ACHN (cell line): ENCODE data around the gene SUSD6.

ENCODE experiments used
- DNase-seq: peaks from one replicate; pipeline ENCODE4 v3.0.0-alpha.2; 2015
- in situ Hi-C: cut with HindIII; loops from 2 replicates; pipeline ENCODE4 v1.10.0; 2017; ENCODE audit warnings: low sequenced_read_pairs, low pct_ligation_motif_present, low pct_unique_long_range_greater_than_20kb

The SUSD6 gene

DNA sequence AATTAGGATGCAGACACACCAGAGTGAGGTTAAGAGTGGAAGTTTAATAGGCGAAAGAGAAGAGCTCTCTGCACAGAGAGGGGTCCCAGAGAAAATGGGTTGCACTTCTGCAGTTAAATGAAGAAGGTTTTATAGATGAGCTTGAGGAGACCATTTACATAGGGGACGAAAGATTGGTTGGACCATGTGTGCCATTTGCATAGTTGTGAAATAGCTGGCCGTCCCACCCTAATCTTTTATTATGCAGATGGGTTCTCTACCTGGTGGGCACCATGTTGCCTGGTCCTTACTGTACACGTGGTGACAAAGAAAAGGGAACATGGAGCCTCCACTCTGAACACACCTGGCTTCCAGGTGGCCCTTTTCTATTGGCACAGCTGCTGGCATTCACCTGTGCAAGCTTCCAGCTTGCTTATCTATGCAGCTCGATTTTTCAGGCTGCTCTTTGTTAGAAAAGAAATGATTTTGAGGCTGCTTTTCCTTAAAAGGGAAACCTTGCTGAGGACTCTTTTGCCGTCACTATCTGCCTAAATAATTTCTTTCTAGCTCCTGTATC lies 88.4 kb downstream of the SUSD6 start:
- DNase-seq, result no peak
- in situ Hi-C loops, result no loop called here

- no peak for DNase-seq
- in situ Hi-C loops, result no loop called here
Measured at GRCh38 chr14:69700575-69700974, 89.2 kb downstream of the SUSD6 start.

- in situ Hi-C loops, result no loop called here
- no peak for DNase-seq
Measured at GRCh38 chr14:69701291-69701690, 89.9 kb downstream of the SUSD6 start.

DNA sequence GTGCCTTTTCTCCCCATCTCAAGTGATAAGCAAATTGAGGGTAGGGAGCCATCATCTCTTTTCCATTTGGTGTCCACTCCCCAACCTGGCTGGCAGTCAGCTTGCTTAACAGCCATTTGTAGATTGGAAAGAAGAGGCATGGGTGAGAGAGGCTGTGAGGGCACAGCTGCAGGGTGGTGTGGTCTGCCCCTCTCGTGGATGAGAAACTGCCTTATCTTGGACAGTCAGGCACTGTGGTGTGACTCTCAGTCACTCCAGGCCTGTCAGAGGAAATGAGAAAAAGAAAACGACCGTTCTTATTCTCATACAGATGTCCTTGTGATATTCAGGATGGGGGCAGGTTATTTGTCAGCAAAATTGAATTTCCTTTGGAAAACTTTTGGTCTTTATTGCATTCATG lies 90.5 kb downstream of the SUSD6 start:
- in situ Hi-C loops, result no loop called here
- no peak for DNase-seq

DNA sequence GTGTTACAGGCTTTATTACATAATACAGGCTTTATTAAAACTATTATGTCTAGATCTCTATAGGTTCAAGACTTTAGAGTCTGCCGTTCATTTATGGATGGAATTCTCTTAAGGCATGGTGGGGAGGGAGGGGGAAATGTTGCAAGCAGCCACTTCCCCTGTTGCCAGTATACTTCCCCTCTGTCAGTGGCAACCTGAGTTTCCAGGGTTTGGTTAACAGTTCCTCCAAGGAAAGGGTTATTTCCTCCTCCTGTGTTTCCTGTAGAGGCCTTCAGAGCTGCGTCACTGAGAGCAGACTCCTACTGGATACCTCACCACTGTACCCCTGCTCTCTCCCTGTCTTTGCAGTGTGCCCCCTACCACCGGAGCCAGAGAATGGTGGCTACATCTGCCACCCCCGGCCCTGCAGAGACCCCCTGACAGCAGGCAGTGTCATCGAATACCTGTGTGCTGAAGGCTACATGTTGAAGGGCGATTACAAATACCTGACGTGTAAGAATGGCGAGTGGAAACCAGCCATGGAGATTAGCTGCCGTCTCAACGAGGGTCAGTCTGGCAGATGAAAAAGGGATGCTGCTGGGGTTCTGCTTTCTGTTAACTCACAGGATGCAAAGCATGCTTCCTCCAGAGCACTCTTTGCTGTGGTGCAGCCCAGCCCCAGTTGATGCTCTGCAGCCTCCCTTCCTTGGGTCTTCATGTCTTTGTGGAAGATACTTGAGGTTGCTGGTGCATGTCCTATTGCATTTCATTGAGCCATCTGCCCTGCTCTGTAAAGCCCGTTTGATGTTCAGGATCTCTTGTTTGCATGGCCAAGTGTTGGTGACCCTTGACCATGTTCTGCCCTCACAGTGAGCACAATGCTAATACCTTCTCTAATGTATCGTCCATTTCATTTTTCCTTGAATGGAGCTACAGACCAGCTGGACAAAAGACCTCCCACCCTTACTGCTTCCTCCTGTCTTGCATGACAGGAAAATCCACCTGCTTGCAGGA lies 91.9 kb downstream of the SUSD6 start:
- no peak for DNase-seq
- in situ Hi-C loops, result no loop called here

DNA sequence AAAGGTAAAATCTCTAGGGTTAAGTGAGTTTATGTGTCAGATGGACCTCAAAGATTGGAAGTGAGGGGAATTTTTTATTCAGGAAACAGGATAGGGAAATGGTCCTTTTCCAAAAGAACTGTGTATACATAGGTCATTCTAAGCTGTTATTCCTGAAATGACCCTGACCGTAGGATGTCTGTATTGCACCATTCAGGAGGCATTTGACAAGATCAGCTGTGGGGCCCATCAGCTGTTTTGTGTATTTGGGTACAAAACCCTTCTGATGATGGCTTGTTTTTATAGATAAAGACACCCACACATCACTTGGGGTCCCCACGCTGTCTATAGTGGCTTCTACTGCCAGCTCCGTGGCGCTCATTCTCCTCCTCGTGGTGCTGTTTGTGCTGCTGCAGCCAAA lies 92.9 kb downstream of the SUSD6 start:
- no peak for DNase-seq
- in situ Hi-C loops, result no loop called here

- in situ Hi-C loops, result no loop called here
- no peak for DNase-seq
Measured at GRCh38 chr14:69705706-69706105, 94.3 kb downstream of the SUSD6 start.

DNA sequence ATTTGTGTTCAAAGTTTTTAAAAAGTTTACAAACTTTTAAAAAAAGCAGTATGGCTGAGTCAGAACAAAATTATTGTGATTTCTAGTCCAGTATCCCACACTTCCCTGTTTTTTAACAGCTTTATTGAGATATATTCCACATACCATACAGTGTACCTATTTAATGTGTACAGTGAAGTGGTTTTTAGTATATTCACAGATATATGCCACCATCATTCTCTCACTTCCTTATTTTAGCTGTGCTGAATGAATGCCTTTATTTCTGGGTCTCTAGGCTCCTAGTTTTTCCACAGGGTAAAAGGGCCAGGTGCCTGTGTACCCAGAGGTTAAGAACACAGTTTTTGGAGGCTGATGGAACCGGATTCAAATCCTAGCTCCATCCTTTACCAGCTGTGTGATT lies 96.7 kb downstream of the SUSD6 start:
- in situ Hi-C loops, result no loop called here

DNA sequence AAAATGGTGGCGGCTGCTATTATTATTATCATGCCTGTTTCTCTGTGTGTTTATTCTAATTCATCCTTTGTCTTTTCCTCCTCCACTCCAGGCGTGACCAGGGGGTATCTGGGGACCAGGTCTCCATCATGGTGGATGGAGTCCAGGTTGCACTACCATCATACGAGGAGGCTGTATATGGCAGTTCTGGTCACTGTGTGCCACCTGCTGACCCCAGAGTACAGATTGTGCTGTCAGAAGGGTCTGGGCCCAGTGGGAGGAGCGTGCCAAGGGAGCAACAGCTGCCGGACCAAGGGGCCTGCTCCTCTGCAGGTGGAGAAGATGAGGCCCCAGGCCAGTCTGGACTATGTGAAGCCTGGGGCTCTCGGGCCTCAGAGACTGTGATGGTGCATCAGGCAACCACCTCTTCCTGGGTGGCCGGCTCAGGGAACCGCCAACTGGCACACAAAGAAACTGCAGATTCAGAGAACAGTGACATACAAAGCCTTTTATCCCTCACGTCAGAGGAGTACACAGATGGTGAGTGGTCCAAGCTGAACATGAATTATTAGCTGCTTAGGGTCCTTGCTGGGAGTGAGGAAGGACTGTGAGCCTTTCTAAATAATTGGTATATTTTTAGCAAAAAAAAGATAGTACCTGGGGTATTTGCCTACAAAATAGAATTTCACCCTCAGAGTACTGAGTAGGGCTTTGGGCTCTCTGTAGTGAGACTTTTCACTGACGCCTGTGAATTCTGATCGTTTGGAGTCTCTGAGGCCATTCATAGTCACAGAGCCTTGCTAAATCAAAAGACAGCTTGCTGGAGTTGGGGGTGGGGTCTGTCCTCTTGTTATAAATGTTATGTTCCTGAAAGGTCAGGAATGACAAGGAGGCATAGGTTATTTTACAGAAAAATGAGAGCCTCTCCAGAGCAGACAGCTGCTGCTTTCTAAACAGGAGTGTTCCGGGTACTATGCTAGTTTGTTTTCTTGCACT lies 97.5 kb downstream of the SUSD6 start:
- DNase-seq, result peak; percentile 19
- in situ Hi-C loops, result no loop called here

More for the DNA sequence above, 96.7 kb downstream of the SUSD6 start:
- no peak for DNase-seq

GRCh38 chr14:69710378-69710777 lies 99.0 kb downstream of the SUSD6 start:
- no peak for DNase-seq

DNA sequence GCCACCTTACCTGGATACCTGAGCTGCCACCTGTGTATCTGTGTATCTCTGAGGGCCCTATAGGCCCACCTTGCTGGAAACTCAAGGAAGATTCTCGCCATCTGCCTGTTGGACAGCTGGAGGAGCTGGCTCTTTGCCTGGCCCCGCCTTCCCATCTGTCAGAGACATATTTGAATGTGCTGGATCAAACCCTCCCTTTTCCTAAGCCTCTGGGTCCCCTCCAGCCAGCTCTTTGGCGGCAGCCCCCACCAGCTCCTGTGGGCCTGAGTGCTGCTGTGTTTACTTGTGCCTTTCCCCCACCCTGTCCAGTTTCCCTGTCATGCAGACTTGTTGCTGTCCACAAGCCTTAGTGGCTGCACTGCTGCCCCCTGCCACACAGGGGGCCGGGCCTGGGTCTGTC lies 99.7 kb downstream of the SUSD6 start:
- DNase-seq, result no peak
- in situ Hi-C loops, result no loop called here

More at GRCh38 chr14:69710378-69710777, 99.0 kb downstream of the SUSD6 start:
- in situ Hi-C loops, result no loop called here

GRCh38 chr14:69711477-69711876 lies 100.1 kb downstream of the SUSD6 start:
- DNase-seq, result no peak
- in situ Hi-C loops, result no loop called here

DNA sequence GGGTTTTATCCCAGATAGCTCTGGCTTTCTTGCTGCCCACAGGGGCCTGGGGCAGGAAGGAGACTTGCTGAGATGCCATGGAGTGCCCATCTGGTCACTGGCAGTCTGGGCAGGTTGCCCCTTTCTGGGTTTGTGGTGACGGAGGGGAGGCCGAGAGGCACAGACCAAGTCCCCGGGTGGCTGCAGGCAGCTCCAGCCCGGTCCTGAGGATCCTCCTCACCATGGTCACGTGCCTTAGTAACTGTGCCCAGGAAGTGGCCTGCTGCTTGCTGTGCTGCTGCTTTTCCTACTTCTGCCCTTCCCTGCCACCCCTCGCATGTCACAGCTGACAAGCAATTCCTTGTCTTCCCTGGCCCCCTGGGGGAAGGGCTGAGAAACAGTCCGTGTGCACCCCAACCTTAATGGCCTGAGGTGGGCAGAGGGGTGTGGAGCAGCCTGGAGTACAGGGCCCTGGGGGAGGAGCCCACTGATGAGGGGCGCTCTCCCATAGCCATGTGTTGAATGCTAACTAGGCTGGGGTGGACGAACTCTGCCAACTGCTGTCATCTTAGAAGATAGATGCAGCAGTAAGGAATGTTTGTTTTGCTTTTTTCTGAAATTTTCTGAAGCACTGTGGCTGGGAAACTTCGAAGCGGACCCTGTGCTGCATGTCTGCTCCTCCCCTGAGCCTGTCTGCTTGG lies 100.6 kb downstream of the SUSD6 start:
- in situ Hi-C loops, result no loop called here
- no peak for DNase-seq

DNA sequence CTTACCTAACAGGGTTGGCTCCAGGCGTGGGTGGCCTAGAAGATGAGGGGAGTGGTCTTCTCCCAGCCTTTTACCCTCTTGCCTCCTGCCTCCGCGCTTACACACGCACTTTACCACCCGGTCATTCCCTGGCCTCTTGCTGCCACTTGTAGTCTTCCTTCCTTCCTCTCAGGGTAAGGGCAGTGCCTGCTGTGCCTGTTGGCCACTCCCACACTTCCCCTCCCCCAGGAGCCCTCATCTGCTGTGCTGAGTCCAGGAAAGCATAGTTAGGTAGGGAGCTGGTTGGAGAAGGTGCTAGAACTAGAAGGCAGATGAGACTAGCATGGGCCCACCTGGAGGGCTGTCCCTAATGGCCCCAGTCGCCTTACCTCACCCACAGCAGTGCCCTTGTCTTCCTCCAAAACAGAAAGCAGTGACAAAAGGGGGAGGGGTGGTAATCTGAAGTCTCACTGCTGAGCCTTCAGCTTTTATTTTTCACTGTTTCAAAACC lies 101.2 kb downstream of the SUSD6 start:
- in situ Hi-C loops, result no loop called here
- DNase-seq, result peak; percentile 7

DNA sequence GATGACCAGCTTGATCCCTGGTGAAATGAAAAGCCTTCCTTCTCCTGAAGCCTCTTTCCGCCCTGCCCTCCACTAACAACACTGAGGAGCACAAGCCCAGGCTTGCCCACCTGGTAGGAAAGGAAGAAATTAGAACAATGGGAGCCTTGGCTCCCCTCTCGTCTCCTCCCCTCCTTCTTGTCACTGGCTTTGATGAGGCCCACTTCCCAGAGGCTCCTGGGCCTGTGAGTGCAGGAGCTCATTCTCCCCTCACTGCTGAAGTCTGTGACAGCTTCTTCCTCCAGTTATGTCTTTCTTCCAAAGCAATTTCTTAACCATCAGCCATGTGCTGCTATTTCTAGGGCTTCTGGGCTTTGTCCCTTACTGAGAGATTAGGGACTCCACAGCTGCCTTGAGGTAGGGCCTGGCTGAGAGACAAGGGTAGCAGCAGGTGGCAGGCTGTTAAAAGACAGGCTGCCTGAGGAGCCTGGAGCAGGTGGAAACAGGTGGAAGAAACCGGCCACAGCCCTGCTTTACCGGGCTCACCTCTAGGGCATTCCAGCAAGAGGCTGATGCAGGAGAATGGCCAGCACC lies 101.9 kb downstream of the SUSD6 start:
- in situ Hi-C loops, result no loop called here

DNA sequence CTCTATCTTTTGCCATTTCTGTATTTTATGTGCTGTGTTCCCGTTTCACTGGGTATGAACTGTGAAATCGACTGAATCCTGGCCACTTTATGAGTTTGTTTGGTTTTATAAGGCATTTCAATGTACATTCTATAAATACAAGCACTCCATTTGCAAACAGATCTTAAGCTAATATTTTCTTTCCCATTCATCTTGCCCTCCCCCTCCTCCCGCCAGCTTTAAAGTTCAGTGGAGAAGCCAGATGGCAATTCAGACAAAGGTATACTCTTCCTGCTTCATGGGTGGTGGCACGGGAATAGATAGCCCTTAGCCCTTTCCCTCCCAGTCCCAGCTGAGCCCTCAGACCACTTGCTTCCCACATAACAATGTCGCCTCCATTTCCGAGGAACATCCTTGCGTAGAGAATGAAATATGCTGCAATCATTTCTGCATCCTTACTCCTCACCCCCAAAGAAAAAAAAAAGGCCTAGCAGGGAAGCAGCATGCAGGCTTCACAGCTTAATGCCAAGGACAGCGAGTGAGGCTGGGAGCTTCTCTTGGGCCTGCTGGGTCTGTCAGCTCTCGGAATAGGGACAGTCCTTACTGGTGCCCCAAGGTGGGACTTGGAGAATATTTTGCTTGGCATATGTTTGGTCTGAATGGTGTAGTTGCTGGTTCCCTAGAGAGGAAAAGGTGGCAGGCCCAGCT lies 102.7 kb downstream of the SUSD6 start:
- in situ Hi-C loops, result no loop called here
- no peak for DNase-seq

More for the DNA sequence above, 101.9 kb downstream of the SUSD6 start:
- DNase-seq, result no peak

GRCh38 chr14:69715725-69716477 lies 104.5 kb downstream of the SUSD6 start:
- in situ Hi-C loops, result no loop called here
- DNase-seq, result no peak
